ENCODE results near the gene PAM.

DNA sequence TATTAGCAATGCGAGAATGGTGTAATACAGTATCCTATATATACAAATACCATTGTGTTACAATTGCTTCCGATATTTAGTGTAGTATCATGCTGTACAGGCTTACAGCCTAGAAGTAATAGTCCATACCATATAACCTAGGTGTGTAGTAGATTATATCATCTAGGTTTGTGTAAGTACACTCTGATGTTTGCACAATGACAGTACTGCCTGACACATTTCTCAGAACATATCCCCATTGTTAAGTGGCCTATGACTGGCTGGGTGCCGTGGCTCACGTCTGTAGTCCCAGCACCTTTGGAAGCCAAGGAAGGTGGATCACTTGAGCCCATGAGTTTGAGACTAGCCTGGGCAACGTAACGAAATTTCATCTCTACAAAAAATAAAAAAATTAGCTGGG is 124.6 kb downstream of the PAM start:
- TF ChIP-seq, protein P1, sequence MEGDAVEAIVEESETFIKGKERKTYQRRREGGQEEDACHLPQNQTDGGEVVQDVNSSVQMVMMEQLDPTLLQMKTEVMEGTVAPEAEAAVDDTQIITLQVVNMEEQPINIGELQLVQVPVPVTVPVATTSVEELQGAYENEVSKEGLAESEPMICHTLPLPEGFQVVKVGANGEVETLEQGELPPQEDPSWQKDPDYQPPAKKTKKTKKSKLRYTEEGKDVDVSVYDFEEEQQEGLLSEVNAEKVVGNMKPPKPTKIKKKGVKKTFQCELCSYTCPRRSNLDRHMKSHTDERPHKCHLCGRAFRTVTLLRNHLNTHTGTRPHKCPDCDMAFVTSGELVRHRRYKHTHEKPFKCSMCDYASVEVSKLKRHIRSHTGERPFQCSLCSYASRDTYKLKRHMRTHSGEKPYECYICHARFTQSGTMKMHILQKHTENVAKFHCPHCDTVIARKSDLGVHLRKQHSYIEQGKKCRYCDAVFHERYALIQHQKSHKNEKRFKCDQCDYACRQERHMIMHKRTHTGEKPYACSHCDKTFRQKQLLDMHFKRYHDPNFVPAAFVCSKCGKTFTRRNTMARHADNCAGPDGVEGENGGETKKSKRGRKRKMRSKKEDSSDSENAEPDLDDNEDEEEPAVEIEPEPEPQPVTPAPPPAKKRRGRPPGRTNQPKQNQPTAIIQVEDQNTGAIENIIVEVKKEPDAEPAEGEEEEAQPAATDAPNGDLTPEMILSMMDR (IDR thresholded peaks at IDR 0.05): no peak
- TF ChIP-seq POLR2AphosphoS5 (IDR thresholded peaks at IDR 0.05): no peak
- TF ChIP-seq POLR2A (IDR thresholded peaks at IDR 0.05): no peak

All from prostate gland (tissue), 2 donors.